Measurements from ENCODE around the gene EAPP.
"Not testable (repeated sequence)": the region's sequence is repeated elsewhere in the genome, so short reads cannot be mapped to it uniquely, and the experiment has no call there.

The EAPP gene

GRCh38 chr14:34539407-34540180 is at the start of gene EAPP:
Gene EAPP (minus strand): TSS chr14:34539701. CDS start chr14:34539628, 73 bp downstream.
- DNase-seq, result no peak

- DNase-seq, result no peak
These were observed 44.0 kb upstream of the EAPP start for GRCh38 chr14:34583525-34583924.

GRCh38 chr14:34582117-34582680 is 42.7 kb upstream of the EAPP start:
- no peak for DNase-seq

- DNase-seq, result no peak
These were observed 40.9 kb upstream of the EAPP start for GRCh38 chr14:34580381-34580780.

GRCh38 chr14:34571771-34572170 is 32.3 kb upstream of the EAPP start:
- DNase-seq, result no peak

- no peak for DNase-seq
These were observed 30.2 kb upstream of the EAPP start for GRCh38 chr14:34569750-34570149.

GRCh38 chr14:34568803-34569202 is 29.3 kb upstream of the EAPP start:
- no peak for DNase-seq

- no peak for DNase-seq
These were observed 23.3 kb upstream of the EAPP start for GRCh38 chr14:34562776-34563150.

GRCh38 chr14:34562037-34562775 is 22.7 kb upstream of the EAPP start:
- not testable (repeated sequence) for DNase-seq

- DNase-seq, result not testable (repeated sequence)
These were observed 17.0 kb upstream of the EAPP start for GRCh38 chr14:34556498-34556829.

- not testable (repeated sequence) for DNase-seq
These were observed 16.3 kb upstream of the EAPP start for GRCh38 chr14:34555583-34556497.

- DNase-seq, result no peak
These were observed 15.2 kb upstream of the EAPP start for GRCh38 chr14:34554540-34555250.

- not testable (repeated sequence) for DNase-seq
These were observed 9.9 kb upstream of the EAPP start for GRCh38 chr14:34549276-34549966.

- no peak for DNase-seq
These were observed 9.0 kb upstream of the EAPP start for GRCh38 chr14:34548472-34548981.

GRCh38 chr14:34547136-34547520 is 7.6 kb upstream of the EAPP start:
- DNase-seq, result not testable (repeated sequence)

GRCh38 chr14:34546272-34547135 is 7.0 kb upstream of the EAPP start:
- not testable (repeated sequence) for DNase-seq

- DNase-seq, result not testable (repeated sequence)
These were observed 919 bp upstream of the EAPP start for GRCh38 chr14:34540181-34541059.

GRCh38 chr14:34538871-34539406 is 562 bp downstream of the EAPP start:
- DNase-seq, result no peak

- DNase-seq, result not testable (repeated sequence)
These were observed 1.4 kb downstream of the EAPP start for GRCh38 chr14:34538096-34538495.

Measured in NCI-H1105 treated with DMSO at 0.1 percent for 48 hours (cell line).